ENCODE measurements around the gene CDCP1. TPM values are rescaled to one million over a fixed set of nuclear protein-coding genes. Genes with fewer than 3 reads are reported as not detected.

CDCP1 gene
- total RNA-seq, 1 donor from 2014 or later, result 0.25 TPM

DNA sequence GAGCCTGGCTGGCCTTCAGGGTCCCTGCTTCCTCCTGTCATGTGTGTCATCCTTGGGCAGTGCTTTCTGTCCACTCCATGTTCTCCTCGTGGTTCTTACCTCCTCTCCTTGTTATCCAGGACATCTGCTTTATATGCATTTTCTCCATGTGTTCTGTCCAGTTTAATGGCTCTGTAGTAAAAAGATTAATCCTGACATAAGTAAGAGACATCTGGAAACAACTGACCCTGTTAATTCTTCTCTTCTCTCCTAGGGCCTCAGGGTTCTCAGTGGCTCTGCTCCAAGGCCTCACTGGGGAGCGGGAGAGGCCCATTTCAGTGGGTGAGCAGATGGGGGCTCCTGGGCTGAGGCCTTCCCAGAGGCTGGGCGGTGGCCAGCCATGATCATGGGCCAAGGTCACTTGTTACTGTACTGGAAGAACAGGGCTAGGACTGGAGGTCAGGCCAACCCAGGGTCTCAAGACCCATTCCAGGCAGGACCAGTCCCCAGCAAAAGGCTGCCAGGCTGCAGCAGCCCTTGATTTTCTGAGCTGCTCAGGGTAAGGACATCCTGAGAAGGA lies 20.2 kb upstream of the CDCP1 start:
- Histone ChIP-seq H3K27me3 (ENCODE audit: low read depth) (peaks cover 8% of the 10 kb centered on the region), H3K4me3 (no peak overlapping the region), H3K36me3 (no peaks in the 10 kb centered on the region), H3K4me1 (peaks cover 25% of the 10 kb centered on the region), H3K27ac (replicated peaks) (no peak overlapping the region), H3K9me3 (replicated peaks) (no peaks in the 10 kb centered on the region)
- no peak for TF ChIP-seq CTCF (IDR thresholded peaks at IDR 0.05; ENCODE audit: borderline replicate concordance)
- no peak for DNase-seq
- intact Hi-C loops (cut with micrococcal nuclease), result no loop called here

DNA sequence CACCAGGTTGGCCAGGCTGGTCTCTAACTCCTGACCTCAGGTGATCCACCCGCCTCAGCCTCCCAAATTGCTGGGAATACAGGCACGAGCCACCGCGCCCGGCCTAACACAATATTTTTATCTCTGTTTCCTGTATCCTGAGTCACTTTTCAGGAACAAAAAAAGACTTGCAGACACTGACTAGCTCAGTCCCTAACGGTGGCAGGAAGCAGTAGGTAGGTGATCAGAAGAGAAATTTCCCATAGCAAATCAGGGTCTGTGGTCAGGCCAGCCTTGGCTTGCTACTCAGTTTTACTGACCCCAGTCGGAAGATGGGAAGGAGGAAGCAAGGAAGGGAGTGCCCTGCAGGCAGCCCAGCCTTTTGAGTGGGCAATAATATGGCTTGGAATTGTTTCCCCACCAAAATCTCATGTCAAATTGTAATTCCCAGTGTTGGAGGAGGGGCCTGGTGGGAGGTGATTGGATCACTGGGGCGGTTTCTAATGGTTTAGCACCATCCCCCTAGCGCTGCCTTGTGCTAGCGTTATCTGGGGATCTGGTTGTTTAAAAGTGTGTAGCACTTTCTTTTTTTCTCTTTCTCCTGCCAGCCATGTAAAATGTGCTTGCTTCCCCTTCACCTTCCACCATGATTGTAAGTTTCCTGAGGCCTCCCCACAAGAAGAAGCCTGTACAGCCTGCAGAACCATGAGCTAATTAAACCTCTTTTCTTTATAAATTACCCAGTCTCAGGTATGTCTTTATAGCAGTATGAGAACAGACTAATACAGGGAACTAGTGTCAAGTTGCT lies 19.5 kb upstream of the CDCP1 start:
- no peak overlapping the region for H3K27ac ChIP-seq (replicated peaks)
- peaks cover 25% of the 10 kb centered on the region for H3K4me1 ChIP-seq
- peaks cover 8% of the 10 kb centered on the region for H3K27me3 ChIP-seq (ENCODE audit: low read depth)
- TF ChIP-seq CTCF (IDR thresholded peaks at IDR 0.05; ENCODE audit: borderline replicate concordance), result no peak
- H3K36me3 ChIP-seq, result no peaks in the 10 kb centered on the region
- no peak overlapping the region for H3K4me3 ChIP-seq
- H3K9me3 ChIP-seq (replicated peaks), result no peaks in the 10 kb centered on the region
- intact Hi-C loops (cut with micrococcal nuclease), result no loop called here
- DNase-seq, result no peak

GRCh38 chr3:45164056-45164455 lies 17.9 kb upstream of the CDCP1 start:
- no peak for DNase-seq
- Histone ChIP-seq H3K27me3 (ENCODE audit: low read depth) (peaks cover 8% of the 10 kb centered on the region), H3K36me3 (no peaks in the 10 kb centered on the region), H3K27ac (replicated peaks) (no peak overlapping the region), H3K4me3 (no peak overlapping the region), H3K9me3 (replicated peaks) (no peaks in the 10 kb centered on the region), H3K4me1 (peaks cover 11% of the 10 kb centered on the region)
- intact Hi-C loops (cut with micrococcal nuclease), result no loop called here
- TF ChIP-seq CTCF (IDR thresholded peaks at IDR 0.05; ENCODE audit: borderline replicate concordance), result no peak

GRCh38 chr3:45163481-45163880 lies 17.3 kb upstream of the CDCP1 start:
- Histone ChIP-seq H3K27me3 (ENCODE audit: low read depth) (peaks cover 8% of the 10 kb centered on the region), H3K4me3 (no peak overlapping the region), H3K9me3 (replicated peaks) (no peaks in the 10 kb centered on the region), H3K36me3 (no peaks in the 10 kb centered on the region), H3K4me1 (peaks cover 11% of the 10 kb centered on the region), H3K27ac (replicated peaks) (no peak overlapping the region)
- DNase-seq, result no peak
- no peak for TF ChIP-seq CTCF (IDR thresholded peaks at IDR 0.05; ENCODE audit: borderline replicate concordance)
- intact Hi-C loops (cut with micrococcal nuclease), result no loop called here

DNA sequence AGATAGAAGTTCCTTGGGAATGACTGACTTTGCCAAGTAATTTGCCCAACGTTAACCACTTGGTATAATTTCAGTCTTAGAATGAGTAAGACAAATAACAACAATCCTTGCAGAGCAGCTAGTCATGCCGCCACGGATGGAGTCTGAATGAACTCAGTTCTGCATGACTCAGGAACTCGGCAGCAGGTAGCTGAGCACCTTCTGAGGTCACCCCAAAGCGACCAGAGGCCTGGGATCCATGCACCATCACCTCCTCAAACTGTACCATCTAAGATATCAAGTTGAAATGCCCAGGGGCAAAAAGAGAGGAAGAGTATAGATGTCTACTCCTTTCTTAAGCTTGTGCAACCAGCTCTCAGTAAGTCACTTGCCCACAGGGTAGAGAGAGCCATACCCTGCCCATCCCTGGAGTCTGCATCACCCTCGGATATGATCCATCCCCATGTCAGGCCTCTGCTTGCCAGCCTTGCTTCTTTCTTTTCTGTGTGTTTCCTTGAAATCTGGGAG lies 8.5 kb upstream of the CDCP1 start:
- Histone ChIP-seq H3K4me3 (no peak overlapping the region), H3K36me3 (no peaks in the 10 kb centered on the region), H3K27ac (replicated peaks) (no peak overlapping the region), H3K9me3 (replicated peaks) (peaks cover 18% of the 10 kb centered on the region), H3K27me3 (ENCODE audit: low read depth) (no peaks in the 10 kb centered on the region), H3K4me1 (no peaks in the 10 kb centered on the region)
- no peak for TF ChIP-seq CTCF (IDR thresholded peaks at IDR 0.05; ENCODE audit: borderline replicate concordance)
- DNase-seq, result no peak
- intact Hi-C loops (cut with micrococcal nuclease), result no loop called here

All from left ventricle myocardium inferior (tissue), 1 donor.